WTC11 (cell line): Measurements from ENCODE around the gene SRCIN1.

ENCODE experiments used
- CTCF ChIP-seq: fragments of 200-600 bp; IDR thresholded peaks from 2 replicates; pipeline ENCODE4 v1.8.0; 2022; ENCODE audit warnings: antibody characterized with exemption
- GABPB1 ChIP-seq: sonication (generic); formaldehyde crosslinking; IDR thresholded peaks from 2 replicates; pipeline ENCODE4 v1.8.1; 2023; ENCODE audit warnings: mild to moderate bottlenecking, missing genetic modification reagents
- JUN ChIP-seq: sonication (generic); formaldehyde crosslinking; IDR thresholded peaks from 2 replicates; pipeline ENCODE4 v1.8.0; 2023; ENCODE audit warnings: mild to moderate bottlenecking, missing genetic modification reagents
- NFYB ChIP-seq: sonication (generic); formaldehyde crosslinking; conservative IDR thresholded peaks from 2 replicates; pipeline ENCODE4 v1.8.0; 2022; ENCODE audit warnings: low read depth, missing genetic modification reagents
- TF ChIP-seq, protein P1 (sequence below): sonication (generic); formaldehyde crosslinking; IDR thresholded peaks from 2 replicates; pipeline ENCODE4 v1.8.0; 2022; ENCODE audit warnings: mild to moderate bottlenecking, missing genetic modification reagents

DNA sequence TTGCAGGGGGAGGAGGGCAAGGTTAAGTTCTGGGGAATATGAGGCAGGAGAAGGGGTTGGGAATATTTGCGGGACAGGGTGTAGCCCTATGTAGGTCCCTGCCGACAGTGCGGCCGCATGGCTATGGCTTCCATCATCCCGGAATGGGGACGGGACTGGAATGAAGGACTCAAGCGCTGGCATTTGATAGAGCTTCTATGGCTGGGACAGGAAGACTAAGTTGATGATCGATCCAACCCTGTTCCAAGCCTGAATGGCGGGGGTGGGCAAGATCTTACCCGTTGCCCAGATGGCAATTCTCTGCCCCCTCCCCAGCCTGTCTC lies 47.1 kb downstream of the SRCIN1 start:
- no peak for TF ChIP-seq NFYB (CRISPR knock-in tag)
- no peak for TF ChIP-seq JUN (CRISPR knock-in tag)
- TF ChIP-seq CTCF = no peak
- TF ChIP-seq GABPB1 (CRISPR knock-in tag) = no peak
- TF ChIP-seq, protein P1, sequence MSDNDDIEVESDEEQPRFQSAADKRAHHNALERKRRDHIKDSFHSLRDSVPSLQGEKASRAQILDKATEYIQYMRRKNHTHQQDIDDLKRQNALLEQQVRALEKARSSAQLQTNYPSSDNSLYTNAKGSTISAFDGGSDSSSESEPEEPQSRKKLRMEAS (CRISPR knock-in tag) = no peak
